ENCODE data around the gene CNTNAP2. TPM values are rescaled to one million over a fixed set of nuclear protein-coding genes. Genes with fewer than 3 reads are reported as not detected.

CNTNAP2 gene
- total and polyA plus RNA-seq, 7 donors = 0.60 to 2.4 (median 1.7) TPM

GRCh38 chr7:148379677-148380076 is 2263.1 kb downstream of the CNTNAP2 start:
- WGBS, 2 donors = 86 to 88% methylated on average over 9 of the region's 9 CpGs
- no peak overlapping the region for H3K4me3 ChIP-seq
- TF ChIP-seq, protein P1, sequence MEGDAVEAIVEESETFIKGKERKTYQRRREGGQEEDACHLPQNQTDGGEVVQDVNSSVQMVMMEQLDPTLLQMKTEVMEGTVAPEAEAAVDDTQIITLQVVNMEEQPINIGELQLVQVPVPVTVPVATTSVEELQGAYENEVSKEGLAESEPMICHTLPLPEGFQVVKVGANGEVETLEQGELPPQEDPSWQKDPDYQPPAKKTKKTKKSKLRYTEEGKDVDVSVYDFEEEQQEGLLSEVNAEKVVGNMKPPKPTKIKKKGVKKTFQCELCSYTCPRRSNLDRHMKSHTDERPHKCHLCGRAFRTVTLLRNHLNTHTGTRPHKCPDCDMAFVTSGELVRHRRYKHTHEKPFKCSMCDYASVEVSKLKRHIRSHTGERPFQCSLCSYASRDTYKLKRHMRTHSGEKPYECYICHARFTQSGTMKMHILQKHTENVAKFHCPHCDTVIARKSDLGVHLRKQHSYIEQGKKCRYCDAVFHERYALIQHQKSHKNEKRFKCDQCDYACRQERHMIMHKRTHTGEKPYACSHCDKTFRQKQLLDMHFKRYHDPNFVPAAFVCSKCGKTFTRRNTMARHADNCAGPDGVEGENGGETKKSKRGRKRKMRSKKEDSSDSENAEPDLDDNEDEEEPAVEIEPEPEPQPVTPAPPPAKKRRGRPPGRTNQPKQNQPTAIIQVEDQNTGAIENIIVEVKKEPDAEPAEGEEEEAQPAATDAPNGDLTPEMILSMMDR (IDR thresholded peaks at IDR 0.05) = no peak
- TF ChIP-seq POLR2A (IDR thresholded peaks at IDR 0.05) (no peak), POLR2AphosphoS5 (IDR thresholded peaks at IDR 0.05) (no peak), EP300 (IDR thresholded peaks at IDR 0.05) (no peak)
- no peaks in the 10 kb centered on the region for H3K36me3 ChIP-seq
- no peak overlapping the region for H3K27ac ChIP-seq
- no peaks in the 10 kb centered on the region for H3K9me3 ChIP-seq
- intact Hi-C loops (cut with DNase I) = no loop called here
- no peak for DNase-seq
- no peaks in the 10 kb centered on the region for H3K27me3 ChIP-seq
- no peaks in the 10 kb centered on the region for H3K4me1 ChIP-seq

GRCh38 chr7:148380596-148381419 is 2264.2 kb downstream of the CNTNAP2 start:
- no peak overlapping the region for H3K27ac ChIP-seq

GRCh38 chr7:148382596-148382995 is 2266.0 kb downstream of the CNTNAP2 start:
- Histone ChIP-seq H3K9me3 (no peaks in the 10 kb centered on the region), H3K27ac (no peak overlapping the region), H3K4me3 (no peak overlapping the region), H3K27me3 (no peaks in the 10 kb centered on the region), H3K36me3 (no peaks in the 10 kb centered on the region), H3K4me1 (no peaks in the 10 kb centered on the region)
- no peak for DNase-seq
- intact Hi-C loops (cut with DNase I) = no loop called here
- 85 to 91% methylated on average over 8 of the region's 8 CpGs for WGBS, 2 donors
- TF ChIP-seq, protein P1 (IDR thresholded peaks at IDR 0.05) = no peak

More at GRCh38 chr7:148380596-148381419, 2264.2 kb downstream of the CNTNAP2 start:
- Histone ChIP-seq H3K27me3 (no peaks in the 10 kb centered on the region), H3K4me1 (no peaks in the 10 kb centered on the region), H3K4me3 (no peak overlapping the region), H3K36me3 (no peaks in the 10 kb centered on the region), H3K9me3 (no peaks in the 10 kb centered on the region)
- TF ChIP-seq, protein P1 (IDR thresholded peaks at IDR 0.05) = no peak
- TF ChIP-seq POLR2AphosphoS5 (IDR thresholded peaks at IDR 0.05) = no peak
- TF ChIP-seq EP300 (IDR thresholded peaks at IDR 0.05) = no peak
- WGBS, 2 donors = 86 to 87% methylated on average over 13 of the region's 13 CpGs
- intact Hi-C loops (cut with DNase I) = no loop called here
- no peak for DNase-seq

GRCh38 chr7:148383651-148384050 is 2267.1 kb downstream of the CNTNAP2 start:
- Histone ChIP-seq H3K4me3 (no peak overlapping the region), H3K27ac (no peak overlapping the region), H3K27me3 (no peaks in the 10 kb centered on the region), H3K36me3 (no peaks in the 10 kb centered on the region), H3K9me3 (no peaks in the 10 kb centered on the region), H3K4me1 (no peaks in the 10 kb centered on the region)
- DNase-seq = no peak
- no peak for TF ChIP-seq POLR2AphosphoS5 (IDR thresholded peaks at IDR 0.05)
- TF ChIP-seq POLR2A (IDR thresholded peaks at IDR 0.05) = no peak
- no peak for TF ChIP-seq EP300 (IDR thresholded peaks at IDR 0.05)
- TF ChIP-seq, protein P1 (IDR thresholded peaks at IDR 0.05) = no peak
- intact Hi-C loops (cut with DNase I) = no loop called here
- 95 to 96% methylated on average over 14 of the region's 14 CpGs for WGBS, 2 donors
